KOPT-K1 (cell line): Measurements from ENCODE around the gene MUC20.
"Not testable (repeated sequence)": the region's sequence is repeated elsewhere in the genome, so short reads cannot be mapped to it uniquely, and the experiment has no call there.

ENCODE experiments used
- H3K27ac ChIP-seq: fragments of 200-600 bp; sonication (generic); 2 replicates; pipeline ENCODE4 v1.5.1; 2016; ENCODE audit warnings: antibody characterized with exemption, mild to moderate bottlenecking, low read depth, low read length; ENCODE audit not compliant: poor library complexity, severe bottlenecking
- H3K36me3 ChIP-seq: fragments of 200-600 bp; sonication (generic); 2 replicates; pipeline ENCODE4 v1.5.1; 2017; ENCODE audit warnings: antibody characterized with exemption, mild to moderate bottlenecking, low read length, moderate library complexity; ENCODE audit not compliant: insufficient read depth
- H3K9me3 ChIP-seq: fragments of 200-600 bp; sonication (generic); 2 replicates; pipeline ENCODE4 v1.5.1; 2017; ENCODE audit warnings: antibody characterized with exemption, low read length, mild to moderate bottlenecking; ENCODE audit not compliant: insufficient read depth, poor library complexity, severe bottlenecking

MUC20 gene

DNA sequence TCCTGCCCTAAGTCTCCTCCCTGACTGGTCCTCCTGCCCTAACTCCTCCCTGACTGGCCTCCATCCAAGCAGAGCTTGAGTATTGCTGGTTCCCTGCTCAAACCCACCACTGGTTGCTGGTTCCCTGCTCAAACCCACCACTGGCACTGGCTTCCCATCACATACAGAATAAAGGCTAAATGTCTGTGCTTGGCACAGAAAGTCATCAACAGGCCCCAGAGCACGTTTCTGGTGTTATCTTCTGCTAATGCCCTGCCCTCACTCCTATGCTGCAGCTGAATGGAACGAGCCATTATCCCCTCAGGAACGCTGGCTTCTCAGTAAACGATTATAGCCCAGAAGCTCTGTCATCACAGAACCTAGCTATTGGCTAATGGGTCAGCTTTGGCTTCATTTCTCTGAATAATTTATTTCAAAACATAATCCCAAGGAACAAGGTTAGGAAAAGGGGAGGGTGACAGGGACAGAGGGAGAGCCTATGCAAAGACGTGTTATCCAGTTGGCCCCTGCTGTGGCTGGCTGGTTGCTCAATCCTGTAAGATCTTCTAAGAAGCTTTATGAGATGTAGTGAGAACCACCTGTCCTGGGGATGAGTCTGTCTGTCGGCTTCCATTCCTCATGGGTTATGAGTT lies 6.3 kb upstream of the MUC20 start:
- H3K36me3 ChIP-seq, result no peaks in the 10 kb centered on the region
- no peak overlapping the region for H3K27ac ChIP-seq
- peaks cover 15% of the 10 kb centered on the region for H3K9me3 ChIP-seq

- H3K9me3 ChIP-seq, result peaks cover 15% of the 10 kb centered on the region
These were observed 5.6 kb upstream of the MUC20 start for GRCh38 chr3:195715134-195715533.

DNA sequence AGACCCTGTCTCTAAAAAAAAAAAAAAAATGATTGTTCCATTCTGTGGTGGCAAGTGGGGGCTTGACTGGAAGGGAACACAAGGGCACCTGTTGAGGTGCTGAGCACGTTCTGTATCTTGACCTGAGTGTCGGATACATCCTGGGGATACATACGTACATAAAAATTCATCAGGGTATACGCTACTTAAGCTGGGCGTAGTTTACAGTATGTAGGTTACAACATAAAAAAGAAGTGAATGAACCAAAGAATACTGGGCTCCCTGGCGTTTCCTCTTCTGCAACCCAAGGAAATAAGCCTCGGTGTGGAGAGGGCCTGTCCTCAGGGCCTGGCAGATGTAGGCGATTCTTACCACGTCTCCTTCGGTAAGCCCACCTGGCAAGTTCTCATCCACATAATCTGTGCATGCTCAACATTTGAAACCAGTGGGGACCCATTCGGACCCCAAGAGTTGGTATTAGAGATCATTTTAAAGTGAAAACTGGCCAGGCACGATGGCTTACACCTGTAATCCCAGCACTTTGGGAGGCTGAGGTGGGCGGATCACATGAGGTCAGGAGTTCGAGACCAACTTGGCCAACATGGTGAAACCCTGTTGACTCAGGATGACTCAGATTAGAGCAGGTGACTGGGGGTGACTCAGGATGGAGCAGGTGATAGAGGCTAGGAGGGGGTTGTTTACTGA lies 5.1 kb upstream of the MUC20 start:
- Histone ChIP-seq H3K27ac (no peak overlapping the region), H3K9me3 (peaks cover 15% of the 10 kb centered on the region), H3K36me3 (no peaks in the 10 kb centered on the region)

More at GRCh38 chr3:195715134-195715533, 5.6 kb upstream of the MUC20 start:
- no peaks in the 10 kb centered on the region for H3K36me3 ChIP-seq
- H3K27ac ChIP-seq, result no peak overlapping the region

DNA sequence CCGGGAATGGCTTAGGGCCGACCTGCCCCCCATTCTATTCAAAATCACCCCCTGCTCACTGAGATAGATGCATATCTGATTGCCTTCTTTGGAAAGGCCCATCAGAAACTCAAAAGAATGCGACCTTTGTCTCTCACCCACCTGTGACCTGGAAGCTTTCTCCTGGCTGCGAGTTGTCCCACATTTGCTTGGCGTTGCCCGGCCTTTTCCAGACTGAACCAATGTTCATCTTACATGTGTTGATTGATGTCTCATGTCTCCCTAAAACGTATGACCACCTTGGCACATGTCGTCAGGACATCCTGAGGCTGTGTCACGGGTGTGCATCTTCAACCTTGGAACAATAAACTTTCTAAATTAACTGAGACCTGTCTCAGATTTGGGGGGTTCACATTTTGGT lies 3.4 kb upstream of the MUC20 start:
- peaks cover 15% of the 10 kb centered on the region for H3K9me3 ChIP-seq
- no peaks in the 10 kb centered on the region for H3K36me3 ChIP-seq
- H3K27ac ChIP-seq, result no peak overlapping the region

- H3K27ac ChIP-seq, result no peak overlapping the region
- H3K36me3 ChIP-seq, result no peaks in the 10 kb centered on the region
These were observed 2.8 kb upstream of the MUC20 start for GRCh38 chr3:195717852-195718476.

GRCh38 chr3:195718477-195718984 lies 2.2 kb upstream of the MUC20 start:
- H3K9me3 ChIP-seq, result peaks cover 15% of the 10 kb centered on the region
- no peak overlapping the region for H3K27ac ChIP-seq
- H3K36me3 ChIP-seq, result no peaks in the 10 kb centered on the region

More at GRCh38 chr3:195717852-195718476, 2.8 kb upstream of the MUC20 start:
- H3K9me3 ChIP-seq, result peaks cover 15% of the 10 kb centered on the region

DNA sequence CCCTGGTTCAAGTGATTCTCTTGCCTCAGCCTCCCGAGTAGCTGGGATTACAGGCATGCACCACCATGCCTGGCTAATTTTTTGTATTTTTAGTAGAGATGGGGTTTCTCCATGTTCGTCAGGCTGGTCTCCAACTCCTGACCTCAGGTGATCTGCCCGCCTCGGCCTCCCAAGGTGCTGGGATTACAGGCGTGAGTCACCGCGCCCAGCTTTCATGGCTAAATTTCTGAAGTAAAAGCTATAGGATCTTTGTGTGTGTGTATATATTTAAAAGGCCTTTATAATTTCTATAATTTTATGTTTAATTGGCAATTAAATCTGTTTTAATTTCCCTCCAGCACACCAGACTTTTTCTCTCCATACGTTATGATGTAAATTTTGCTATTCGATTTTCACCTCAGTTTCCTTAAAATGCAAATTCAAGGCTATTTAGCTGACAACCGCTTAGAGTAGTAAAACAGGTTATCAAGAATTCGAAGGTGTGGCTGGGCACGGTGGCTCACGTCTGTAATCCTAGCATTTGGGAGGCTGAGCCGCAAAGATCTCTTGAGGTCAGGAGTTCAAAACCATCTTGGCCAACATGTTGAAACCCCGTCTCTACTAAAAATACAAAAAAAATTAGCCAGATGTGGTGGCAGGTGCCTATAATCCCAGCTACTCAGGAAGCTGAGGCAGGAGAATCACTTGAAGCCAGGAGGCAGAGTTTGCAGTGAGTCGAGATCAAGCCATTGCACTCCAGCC lies 1.1 kb upstream of the MUC20 start:
- not testable (repeated sequence) for H3K36me3 ChIP-seq, H3K27ac ChIP-seq
- H3K9me3 ChIP-seq, result peaks cover 15% of the 10 kb centered on the region

DNA sequence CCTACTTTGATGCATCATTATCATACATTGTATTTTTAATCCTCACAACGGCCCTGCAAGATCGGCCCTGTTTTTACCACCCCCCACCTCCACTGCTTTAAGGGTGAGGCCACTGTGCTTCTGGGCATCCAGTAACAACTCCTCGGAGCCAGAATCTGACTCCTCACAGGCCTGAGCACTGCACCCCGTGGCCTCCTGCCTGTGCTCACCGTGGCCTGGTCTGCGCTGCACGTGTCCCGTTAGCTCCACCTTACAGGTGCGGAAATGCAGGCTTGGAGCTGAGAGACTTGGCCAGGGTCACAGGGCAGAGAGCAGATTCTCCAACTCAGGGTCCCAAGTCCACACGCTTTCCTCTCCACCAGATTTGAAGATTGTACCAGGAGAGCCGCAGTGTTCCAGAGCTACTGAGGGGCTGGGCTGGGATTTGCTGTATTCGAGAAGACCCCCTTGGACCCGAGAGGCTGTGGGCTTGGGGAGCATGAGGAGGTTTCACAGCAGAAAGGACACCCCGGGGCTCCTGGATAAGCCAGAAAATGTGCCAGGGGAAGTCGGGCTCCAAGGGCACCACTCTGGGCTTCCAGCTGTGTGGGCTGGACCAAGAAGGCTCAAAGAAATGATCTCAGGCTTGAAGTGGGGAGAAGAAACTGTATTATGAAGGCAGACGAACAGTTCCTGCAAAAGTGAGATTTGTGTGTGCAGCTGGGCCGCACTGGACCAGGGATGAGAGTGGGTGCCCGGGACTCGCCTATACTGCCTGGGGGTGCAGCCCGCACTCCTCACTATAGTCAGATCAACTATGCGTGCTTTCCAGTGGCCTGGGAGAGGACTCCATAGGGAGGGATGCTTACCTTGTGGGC lies 1.6 kb downstream of the MUC20 start:
- not testable (repeated sequence) for H3K9me3 ChIP-seq, H3K36me3 ChIP-seq, H3K27ac ChIP-seq

DNA sequence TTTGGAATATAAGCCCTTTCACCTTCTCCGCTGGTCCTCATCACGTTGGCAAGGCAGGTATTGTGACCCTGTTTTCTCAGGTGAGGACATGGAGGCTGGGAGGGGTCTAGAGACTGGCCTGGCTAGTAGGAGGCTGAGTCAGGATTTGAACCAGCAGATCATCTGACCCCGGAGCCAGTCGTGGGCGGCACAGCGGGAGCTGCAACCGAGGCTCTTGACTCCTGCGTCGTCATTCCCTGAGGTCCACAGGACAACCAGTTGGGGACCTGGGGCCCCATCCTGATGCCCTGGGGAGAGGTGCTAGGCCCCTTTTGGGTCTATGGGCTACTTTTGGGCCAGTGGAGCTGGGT lies 2.2 kb downstream of the MUC20 start:
- not testable (repeated sequence) for H3K9me3 ChIP-seq, H3K36me3 ChIP-seq, H3K27ac ChIP-seq

DNA sequence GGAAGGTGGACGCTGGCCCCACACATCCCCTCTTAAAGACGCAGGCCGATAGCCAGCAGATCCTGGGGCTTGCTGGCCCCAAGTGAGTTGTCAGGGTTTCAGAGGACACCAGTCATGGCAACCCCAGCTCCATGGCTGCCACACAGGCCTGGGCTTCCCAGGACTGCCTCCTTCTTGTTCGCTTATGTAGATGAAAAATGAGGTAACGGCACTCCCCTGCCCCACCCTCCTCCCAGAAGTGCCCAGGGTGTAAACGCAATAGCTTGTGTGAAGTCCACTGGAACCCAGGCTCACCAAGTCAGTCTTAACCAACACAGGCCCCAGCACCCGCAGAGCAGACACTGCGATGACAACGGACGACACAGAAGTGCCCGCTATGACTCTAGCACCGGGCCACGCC lies 3.6 kb downstream of the MUC20 start:
- not testable (repeated sequence) for H3K9me3 ChIP-seq, H3K36me3 ChIP-seq, H3K27ac ChIP-seq

- not testable (repeated sequence) for H3K9me3 ChIP-seq, H3K36me3 ChIP-seq, H3K27ac ChIP-seq
These were observed 5.3 kb downstream of the MUC20 start for GRCh38 chr3:195725916-195726740.

DNA sequence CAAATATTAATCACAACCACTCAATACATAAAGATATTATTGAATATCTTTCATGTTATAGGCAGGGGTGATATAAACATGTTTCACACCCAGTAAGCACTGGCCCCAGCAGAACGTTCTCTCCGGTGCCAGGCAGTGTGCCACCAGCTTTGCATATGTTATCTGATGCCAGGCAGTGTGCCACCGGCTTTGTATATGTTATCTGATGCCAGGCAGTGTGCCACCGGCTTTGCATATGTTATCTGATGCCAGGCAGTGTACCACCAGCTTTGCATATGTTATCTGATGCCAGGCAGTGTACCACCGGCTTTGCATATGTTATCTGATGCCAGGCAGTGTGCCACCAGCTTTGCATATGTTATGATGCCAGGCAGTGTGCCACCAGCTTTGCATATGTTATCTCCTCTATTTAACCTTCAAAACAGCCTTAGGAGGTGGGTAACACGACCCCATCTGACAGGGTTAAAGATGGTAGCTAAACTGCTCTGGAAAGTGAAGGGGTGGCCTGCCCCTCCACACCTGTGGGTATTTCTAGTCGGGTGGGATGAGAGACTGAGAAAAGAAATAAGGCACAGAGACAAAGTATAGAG lies 6.9 kb downstream of the MUC20 start:
- Histone ChIP-seq H3K27ac (no peak overlapping the region), H3K36me3 (no peaks in the 10 kb centered on the region), H3K9me3 (no peaks in the 10 kb centered on the region)

DNA sequence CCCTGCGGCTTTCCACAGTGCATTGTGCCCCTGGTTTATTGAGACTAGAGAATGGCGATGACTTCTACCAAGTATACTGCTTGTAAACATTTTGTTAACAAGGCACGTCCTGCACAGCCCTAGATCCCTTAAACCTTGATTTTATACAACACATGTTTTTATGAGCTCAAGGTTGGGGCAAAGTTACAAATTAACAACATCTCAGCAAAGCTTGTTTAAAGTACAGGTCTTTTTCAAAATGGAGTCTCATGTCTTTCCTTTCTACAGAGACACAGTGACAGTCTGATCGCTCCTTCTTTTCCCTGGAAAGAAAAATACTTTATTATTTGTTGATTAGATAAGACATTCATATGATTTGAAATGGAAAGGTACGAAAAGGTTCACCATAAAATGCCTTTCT lies 8.0 kb downstream of the MUC20 start:
- H3K27ac ChIP-seq, H3K36me3 ChIP-seq, H3K9me3 ChIP-seq: not testable (repeated sequence)
